ENCODE data around the gene CFAP74.

DNA sequence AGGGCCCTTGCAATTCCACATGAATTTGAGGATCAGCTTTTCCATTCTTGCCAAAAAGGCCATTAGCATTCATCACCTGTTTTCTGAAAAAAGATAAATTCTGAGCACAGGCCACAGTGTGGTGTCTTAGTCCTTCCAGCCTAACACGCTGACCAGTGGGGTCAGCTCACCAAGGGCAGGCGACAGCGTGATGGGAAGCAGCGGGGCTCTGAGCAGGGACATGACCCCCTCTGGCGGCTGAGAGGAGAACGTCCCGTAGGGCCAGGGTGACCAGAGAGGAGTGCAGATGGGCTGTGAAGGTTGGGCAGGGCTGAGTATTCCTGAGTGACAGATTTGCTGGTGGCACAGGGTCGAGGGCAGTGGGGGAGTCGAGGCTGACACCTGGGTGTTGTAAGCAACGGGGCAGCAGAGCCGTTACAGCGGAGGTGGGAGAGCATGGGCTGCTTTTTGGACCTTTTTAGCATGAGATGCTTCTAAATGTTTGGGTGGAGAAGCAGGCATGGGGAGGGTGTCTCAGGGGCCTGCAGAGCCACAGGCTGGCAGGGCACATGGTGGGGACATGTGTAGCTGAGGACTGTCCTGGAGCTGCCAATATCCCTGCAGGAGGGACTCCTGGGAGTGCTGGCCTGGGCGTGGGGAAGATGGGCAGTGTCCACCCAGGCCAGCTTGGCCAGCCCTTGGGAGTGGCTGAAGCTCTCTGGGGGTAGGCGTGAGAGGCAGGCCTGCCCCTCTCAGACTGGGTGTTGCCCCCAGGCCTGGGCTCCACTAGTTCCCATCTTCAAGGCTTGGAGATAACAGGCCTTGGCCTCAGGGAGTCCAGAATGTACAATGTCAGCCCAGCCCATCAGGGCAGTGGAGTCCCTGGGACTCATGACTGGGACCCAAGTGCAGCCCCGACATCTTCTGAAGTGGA, 97.1 kb downstream of the CFAP74 start:
- TF ChIP-seq SIX1 (CRISPR knock-in tag; IDR thresholded peaks at IDR 0.05; ENCODE audit: borderline replicate concordance) (no peak), SOX6 (IDR thresholded peaks at IDR 0.05) (no peak), SOX6 (CRISPR knock-in tag; IDR thresholded peaks at IDR 0.05) (no peak), DPF2 (CRISPR knock-in tag; IDR thresholded peaks at IDR 0.05; ENCODE audit: borderline replicate concordance, low read depth) (no peak), MXI1 (IDR thresholded peaks at IDR 0.05; ENCODE audit: borderline replicate concordance, low read depth, low read length) (peak; percentile 65; the same call in 1 of the 3 replicates), NFRKB (IDR thresholded peaks at IDR 0.05) (no peak), THAP7 (CRISPR knock-in tag; IDR thresholded peaks at IDR 0.05) (no peak), EZH2 (conservative IDR thresholded peaks at IDR 0.05; ENCODE audit: low read depth, low read length) (no peak), KDM5B (CRISPR knock-in tag; IDR thresholded peaks at IDR 0.05; ENCODE audit: borderline replicate concordance) (no peak)

Data from HepG2 (cell line).